Measurements from ENCODE around the gene TSSK2.
A peak's percentile ranks its signal among the peaks of the same experiment; 100 is the strongest.

The TSSK2 gene

GRCh38 chr22:19131685-19132015 is 542 bp downstream of the TSSK2 start (continued):
- TF ChIP-seq, protein P1, sequence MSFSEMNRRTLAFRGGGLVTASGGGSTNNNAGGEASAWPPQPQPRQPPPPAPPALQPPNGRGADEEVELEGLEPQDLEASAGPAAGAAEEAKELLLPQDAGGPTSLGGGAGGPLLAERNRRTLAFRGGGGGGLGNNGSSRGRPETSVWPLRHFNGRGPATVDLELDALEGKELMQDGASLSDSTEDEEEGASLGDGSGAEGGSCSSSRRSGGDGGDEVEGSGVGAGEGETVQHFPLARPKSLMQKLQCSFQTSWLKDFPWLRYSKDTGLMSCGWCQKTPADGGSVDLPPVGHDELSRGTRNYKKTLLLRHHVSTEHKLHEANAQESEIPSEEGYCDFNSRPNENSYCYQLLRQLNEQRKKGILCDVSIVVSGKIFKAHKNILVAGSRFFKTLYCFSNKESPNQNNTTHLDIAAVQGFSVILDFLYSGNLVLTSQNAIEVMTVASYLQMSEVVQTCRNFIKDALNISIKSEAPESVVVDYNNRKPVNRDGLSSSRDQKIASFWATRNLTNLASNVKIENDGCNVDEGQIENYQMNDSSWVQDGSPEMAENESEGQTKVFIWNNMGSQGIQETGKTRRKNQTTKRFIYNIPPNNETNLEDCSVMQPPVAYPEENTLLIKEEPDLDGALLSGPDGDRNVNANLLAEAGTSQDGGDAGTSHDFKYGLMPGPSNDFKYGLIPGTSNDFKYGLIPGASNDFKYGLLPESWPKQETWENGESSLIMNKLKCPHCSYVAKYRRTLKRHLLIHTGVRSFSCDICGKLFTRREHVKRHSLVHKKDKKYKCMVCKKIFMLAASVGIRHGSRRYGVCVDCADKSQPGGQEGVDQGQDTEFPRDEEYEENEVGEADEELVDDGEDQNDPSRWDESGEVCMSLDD (tag by site-specific recombination; IDR thresholded peaks at IDR 0.05): no peak

GRCh38 chr22:19132153-19132552 is 1.0 kb downstream of the TSSK2 start:
- Histone ChIP-seq H3K4me3 (ENCODE audit: low read depth, low read length) (no peak overlapping the region), H3K27ac (ENCODE audit: extremely low read depth, low read depth, low read length) (no peak overlapping the region), H3K36me3 (ENCODE audit: control insufficient read depth in 2 of 2, insufficient read depth in 1 of 2, low read length in 2 of 2) (peaks cover 4 to 62% of the 10 kb centered on the region in 2 experiments; a peak in 2 of 3 replicates), H3K9me3 (ENCODE audit: control insufficient read depth, insufficient read depth, low read depth, low read length) (no peaks in the 10 kb centered on the region), H3K4me1 (ENCODE audit: control insufficient read depth, insufficient read depth, low read length) (no peaks in the 10 kb centered on the region)
- CTCF ChIA-PET: interaction anchor here (1.5 kb wide), 1 partner anchor 12 kb away, joined by 3 read pairs; the partner anchor contains the start of gene ESS2
- TF ChIP-seq HOXA7 (CRISPR knock-in tag; IDR thresholded peaks at IDR 0.05; ENCODE audit: borderline replicate concordance) (no peak), ZNF677 (tag by site-specific recombination; IDR thresholded peaks at IDR 0.05) (no peak), SCRT2 (tag by site-specific recombination; IDR thresholded peaks at IDR 0.05) (no peak), ZNF624 (tag by site-specific recombination; IDR thresholded peaks at IDR 0.05) (no peak), ELK4 (IDR thresholded peaks at IDR 0.05; ENCODE audit: borderline replicate concordance, low read depth, low read length) (no peak), ZNF248 (tag by site-specific recombination; IDR thresholded peaks at IDR 0.05) (no peak), ZNF707 (tag by site-specific recombination; IDR thresholded peaks at IDR 0.05) (no peak), ZNF350 (tag by site-specific recombination; IDR thresholded peaks at IDR 0.05) (no peak), REPIN1 (tag by site-specific recombination; IDR thresholded peaks at IDR 0.05; ENCODE audit: low read depth) (no peak), ZNF571 (tag by site-specific recombination; IDR thresholded peaks at IDR 0.05) (no peak), ZNF2 (tag by site-specific recombination; IDR thresholded peaks at IDR 0.05) (no peak), ZNF48 (tag by site-specific recombination; IDR thresholded peaks at IDR 0.05) (no peak), ZNF473 (tag by site-specific recombination; IDR thresholded peaks at IDR 0.05) (no peak), ZFP3 (tag by site-specific recombination; IDR thresholded peaks at IDR 0.05; ENCODE audit: low read depth) (no peak), RBAK (tag by site-specific recombination; IDR thresholded peaks at IDR 0.05) (no peak), ZNF114 (tag by site-specific recombination; IDR thresholded peaks at IDR 0.05) (no peak), ZNF548 (tag by site-specific recombination; IDR thresholded peaks at IDR 0.05) (no peak)
- POLR2A ChIA-PET: interaction anchor here (1.3 to 4.8 kb wide), 2 partner anchors 10 to 12 kb away, joined by 4 to 26 read pairs; partner anchors contain the start of gene ESS2

DNA sequence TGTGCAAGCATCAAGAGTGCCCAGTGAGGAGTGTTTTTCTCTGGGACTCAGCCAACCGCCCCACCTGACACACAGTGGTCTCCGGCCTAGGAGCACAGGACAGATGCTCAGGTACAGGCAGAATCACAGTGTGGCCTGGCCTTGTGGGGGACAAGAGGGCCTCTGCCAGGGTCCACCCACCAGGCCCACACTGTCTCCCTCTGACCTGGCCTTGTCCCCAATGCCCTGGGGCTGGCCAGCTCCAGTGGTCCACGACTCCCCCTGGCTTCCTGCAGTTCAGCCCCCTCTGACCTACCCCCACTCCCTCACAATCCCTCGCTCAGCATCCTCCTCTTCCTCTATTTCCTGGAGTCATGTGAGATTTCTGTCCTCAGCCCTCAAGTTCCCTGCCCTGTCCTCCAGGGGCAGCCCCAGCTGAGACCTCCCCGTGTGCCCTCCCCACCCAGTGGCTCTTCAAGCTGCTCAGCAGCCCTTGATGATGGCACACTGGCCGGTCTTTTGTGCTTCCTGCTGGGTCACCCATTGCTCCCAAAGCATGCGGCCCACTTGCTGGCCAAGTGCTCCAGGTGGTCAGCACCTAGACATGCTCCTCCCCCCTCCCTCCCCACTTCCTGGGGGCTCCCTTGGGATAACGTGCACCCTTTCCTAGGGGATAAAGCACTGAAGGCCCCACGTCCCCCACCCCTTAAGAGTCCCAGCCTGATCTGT is 1.7 kb downstream of the TSSK2 start:
- Histone ChIP-seq H3K4me1 (ENCODE audit: control insufficient read depth, insufficient read depth, low read length) (no peaks in the 10 kb centered on the region), H3K36me3 (ENCODE audit: control insufficient read depth in 2 of 2, insufficient read depth in 1 of 2, low read length in 2 of 2) (peaks cover 4 to 69% of the 10 kb centered on the region in 2 experiments; a peak in 2 of 3 replicates), H3K9me3 (ENCODE audit: control insufficient read depth, insufficient read depth, low read depth, low read length) (no peaks in the 10 kb centered on the region), H3K27ac (ENCODE audit: extremely low read depth, low read depth, low read length) (no peak overlapping the region), H3K4me3 (ENCODE audit: low read depth, low read length) (no peak overlapping the region)
- ChIA-PET CTCF (interaction anchor here (0.7 kb wide), 1 partner anchor 46 kb away, joined by 3 read pairs; the partner anchor contains the start of gene SLC25A1), POLR2A (interaction anchor here (0.6 to 4.8 kb wide), 4 partner anchors 11 to 29 kb away, joined by 3 to 26 read pairs (median 8); partner anchors contain the start of genes DGCR2 and ESS2)
- no peak for TF ChIP-seq ZNF140 (tag by site-specific recombination; IDR thresholded peaks at IDR 0.05)
- peak; percentile 47 for TF ChIP-seq GLIS2 (tag by site-specific recombination; IDR thresholded peaks at IDR 0.05)
- peak; percentile 68 for TF ChIP-seq ZIC2 (tag by site-specific recombination; IDR thresholded peaks at IDR 0.05)
